ENCODE results near the gene NOVA1. TPM values are rescaled to one million over a fixed set of nuclear protein-coding genes. Genes with fewer than 3 reads are reported as not detected.

Gene NOVA1
- total and polyA plus RNA-seq, 2 of the 4 experiments (the other 2 are of a cell fraction), result 0.90 to 3.0 TPM

GRCh38 chr14:26414103-26414502, 183.7 kb downstream of the NOVA1 start:
- Histone ChIP-seq H3K56ac (ENCODE audit: extremely low read depth, insufficient read depth, low read length) (no peak overlapping the region), H3K27me3 (ENCODE audit: control insufficient read depth, insufficient read depth, low read length) (no peaks in the 10 kb centered on the region), H3K9ac (ENCODE audit: low read depth, low read length) (no peak overlapping the region), H2AFZ (replicated peaks; ENCODE audit: low read length, poor library complexity) (no peak overlapping the region), H3K18ac (ENCODE audit: low read depth, low read length) (no peak overlapping the region), H2BK15ac (ENCODE audit: low read depth, low read length) (no peak overlapping the region), H2AK9ac (replicated peaks; ENCODE audit: low read depth, low read length, poor library complexity) (no peak overlapping the region), H2BK20ac (ENCODE audit: low read depth, low read length) (no peak overlapping the region), H3K36me3 (ENCODE audit: control insufficient read depth, insufficient read depth, low read length) (no peaks in the 10 kb centered on the region), H2AK5ac (ENCODE audit: low read depth, low read length) (no peak overlapping the region), H4K20me1 (ENCODE audit: insufficient read depth, low read length) (no peaks in the 10 kb centered on the region), H3K4ac (ENCODE audit: low read depth, low read length) (no peak overlapping the region), H3K14ac (replicated peaks; ENCODE audit: low read depth, low read length) (no peak overlapping the region), H2BK5ac (ENCODE audit: low read depth, low read length, poor library complexity, severe bottlenecking) (no peak overlapping the region), H4K8ac (ENCODE audit: low read depth in 2 of 2, low read length in 2 of 2) (no peak overlapping the region), H3K9me1 (ENCODE audit: insufficient read depth, low read length) (no peaks in the 10 kb centered on the region), H4K91ac (ENCODE audit: insufficient read depth, low read depth, low read length) (no peak overlapping the region), H2BK120ac (ENCODE audit: low read depth, low read length) (no peak overlapping the region), H3K9me3 (ENCODE audit: control insufficient read depth, insufficient read depth, low read length) (no peaks in the 10 kb centered on the region), H3K23ac (ENCODE audit: low read depth, low read length) (no peak overlapping the region), H3K79me1 (ENCODE audit: low read depth in 1 of 2, low read length in 2 of 2) (no peaks in the 10 kb centered on the region), H3K27ac (ENCODE audit: insufficient read depth, low read length) (no peak overlapping the region), H3K4me1 (ENCODE audit: control insufficient read depth, insufficient read depth, low read length) (no peaks in the 10 kb centered on the region), H4K5ac (ENCODE audit: low read depth, low read length) (no peak overlapping the region), H3K4me2 (ENCODE audit: low read depth, low read length) (no peak overlapping the region), H3K4me3 (ENCODE audit: insufficient read depth, low read depth, low read length) (no peak overlapping the region)
- TF ChIP-seq MAFK (IDR thresholded peaks at IDR 0.05; ENCODE audit: low read depth, low read length) (no peak), MXI1 (IDR thresholded peaks at IDR 0.05; ENCODE audit: borderline replicate concordance, low read depth, low read length) (no peak), RCOR1 (IDR thresholded peaks at IDR 0.05; ENCODE audit: insufficient replicate concordance, low read length) (no peak), CTCF (conservative IDR thresholded peaks at IDR 0.05; ENCODE audit: low read depth, low read length) (no peak), RFX5 (IDR thresholded peaks at IDR 0.05; ENCODE audit: low read depth, low read length) (no peak), SMC3 (IDR thresholded peaks at IDR 0.05; ENCODE audit: low read depth, low read length) (no peak), USF2 (IDR thresholded peaks at IDR 0.05; ENCODE audit: low read depth, low read length) (no peak), CEBPB (IDR thresholded peaks at IDR 0.05; ENCODE audit: low read depth, low read length) (no peak), CHD1 (IDR thresholded peaks at IDR 0.05; ENCODE audit: low read depth, low read length) (no peak), ELK1 (IDR thresholded peaks at IDR 0.05; ENCODE audit: borderline replicate concordance, low read depth, low read length) (no peak), BHLHE40 (IDR thresholded peaks at IDR 0.05; ENCODE audit: low read depth, low read length) (no peak), POLR2A (IDR thresholded peaks at IDR 0.05; ENCODE audit: low read depth, low read length) (no peak), FOS (IDR thresholded peaks at IDR 0.05; ENCODE audit: low read depth, low read length) (no peak), MAZ (IDR thresholded peaks at IDR 0.05; ENCODE audit: borderline replicate concordance, low read depth, low read length) (no peak), NFE2L2 (IDR thresholded peaks at IDR 0.05; ENCODE audit: low read depth, low read length) (no peak), RAD21 (IDR thresholded peaks at IDR 0.05; ENCODE audit: low read length) (no peak)
- intact Hi-C loops (cut with micrococcal nuclease) (no loop called here), in situ Hi-C loops (cut with MboI; ENCODE audit: low sequenced_read_pairs) (no loop called here), dilution Hi-C loops (cut with HindIII; ENCODE audit: low sequenced_read_pairs, unreplicated experiment) (no loop called here)
- ChIA-PET POLR2A (ENCODE audit: unreplicated experiment) (no interaction called here), CTCF (no interaction called here)
- no CpG with 5 or more reads among the region's 1 CpG for WGBS, 2 experiments (ENCODE audit: extremely low coverage in 2 of 2, insufficient read length in 1 of 2)
- ATAC-seq (ENCODE audit: low read depth) (no peak), DNase-seq (no peak)
- no TSS peak for BruUV-seq (replicated peaks)
